Measurements from ENCODE around the gene ACOT11.

The ACOT11 gene

GRCh38 chr1:54652168-54652567, 104.1 kb downstream of the ACOT11 start:
- no peak for FAIRE-seq

GRCh38 chr1:54653036-54653435, 105.0 kb downstream of the ACOT11 start:
- FAIRE-seq: no peak

- no peak for FAIRE-seq
Measured at GRCh38 chr1:54658164-54658913, 110.3 kb downstream of the ACOT11 start.
